Pancreas (tissue), 10 donors: Measurements from ENCODE around the gene SEZ6L. TPM values are rescaled to one million over a fixed set of nuclear protein-coding genes. Genes with fewer than 3 reads are reported as not detected.

Source experiments
- ATAC-seq, 4 donors: fragments of 200-7000 bp; cut with Tn5 transposase; one replicate each; pipeline versions ENCODE4 v1.8.0 to v1.9.1; 2020; ENCODE audit warnings: mild to moderate bottlenecking in 4 of 4, moderate library complexity in 4 of 4
- DNase-seq, 6 donors: peaks; one replicate each; pipeline ENCODE4 v3.0.0-alpha.2; 2020
- FAIRE-seq: peaks from 2 replicates; lab custom pipeline; 2012; peaks lifted over from hg19 to GRCh38; lab: Jason Lieb, UNC
- H3K27ac ChIP-seq, 4 donors: fragments of 200-600 bp; sonication (generic); 1 replicate in 3 of 4; 2 replicates in 1 of 4; pipeline versions ENCODE4 v1.5.0 to v1.8.0; 2020
- H3K27me3 ChIP-seq, 4 donors: fragments of 200-600 bp; one replicate each; pipeline ENCODE4 v1.8.0; 2021
- H3K36me3 ChIP-seq, 3 donors: fragments of 200-600 bp; sonication (generic) in 1 of 3; one replicate each; pipeline versions ENCODE4 v1.5.0 to v1.8.0; 2020 to 2021
- H3K4me1 ChIP-seq, 3 donors: fragments of 200-600 bp; one replicate each; pipeline ENCODE4 v1.8.0; 2021
- H3K4me3 ChIP-seq, 4 donors: fragments of 200-600 bp; sonication (generic) in 2 of 4; one replicate each; pipeline versions ENCODE4 v1.5.0 to v1.8.0; 2020 to 2021
- H3K9me3 ChIP-seq, 4 donors: fragments of 200-600 bp; one replicate each; pipeline ENCODE4 v1.8.0; 2021
- whole genome bisulfite sequencing, 2 donors: extraction: QIAGEN DNeasy Blood & Tissue Kit; methylation state at CpG; one replicate each; pipeline ENCODE4 v1.1.7; 2013; 5-methylcytosine and 5-hydroxymethylcytosine counted together
- intact Hi-C, 3 donors: fragments of 100-400 bp; cut with DNase I; formaldehyde crosslinking; loops; one replicate each; pipeline versions ENCODE4 v1.11.1 to v1.14.2; 2022
- polyA plus RNA-seq, 2 donors: library from polyadenylated mRNA; stranded (reverse); fragments of 200-250 nt; gene quantifications; one replicate each; pipeline ENCODE4 v1.2.3, GENCODE V29; 2013
- total RNA-seq, 6 donors: library from RNA; stranded (reverse); fragmentation: NEBNext Ultra II Directional in 4 of 6; extraction: Animal tissue kit (Norgen Biotek cat#: 25700) in 4 of 6; gene quantifications; one replicate each; pipeline versions ENCODE4 v1.2.1 to v1.2.4, GENCODE V29; 2021 to 2023
- TF ChIP-seq, protein P1 (sequence below), 4 donors: fragments of 200-600 bp; sonication (generic) in 3 of 4; IDR thresholded peaks; one replicate each; pipeline versions ENCODE4 v1.5.0 to v1.8.0; 2021; ENCODE audit warnings: antibody characterized with exemption in 4 of 4
- donor health status: healthy with polysubstance abuse.
- donor health status: DM: no; HTN: no; CAD: no; lungs with moderate emphysema.
- donor health status: DM: no; HTN: no; CAD: no.
- donor health status: control.
- donor health status: control.
- donor health status: Bipolar disorder and iron deficiency.
- donor health status: DM: yes; HTN: yes; CAD: no.
- donor health status: DM: no; HTN: no; CAD: no.
- donor health status: DM: no; HTN: no; CAD: no.
- donor health status: DM: yes; HTN: yes; CAD: no.

SEZ6L gene
- total and polyA plus RNA-seq, 8 donors = 0.32 to 6.6 (median 2.0) TPM

DNA sequence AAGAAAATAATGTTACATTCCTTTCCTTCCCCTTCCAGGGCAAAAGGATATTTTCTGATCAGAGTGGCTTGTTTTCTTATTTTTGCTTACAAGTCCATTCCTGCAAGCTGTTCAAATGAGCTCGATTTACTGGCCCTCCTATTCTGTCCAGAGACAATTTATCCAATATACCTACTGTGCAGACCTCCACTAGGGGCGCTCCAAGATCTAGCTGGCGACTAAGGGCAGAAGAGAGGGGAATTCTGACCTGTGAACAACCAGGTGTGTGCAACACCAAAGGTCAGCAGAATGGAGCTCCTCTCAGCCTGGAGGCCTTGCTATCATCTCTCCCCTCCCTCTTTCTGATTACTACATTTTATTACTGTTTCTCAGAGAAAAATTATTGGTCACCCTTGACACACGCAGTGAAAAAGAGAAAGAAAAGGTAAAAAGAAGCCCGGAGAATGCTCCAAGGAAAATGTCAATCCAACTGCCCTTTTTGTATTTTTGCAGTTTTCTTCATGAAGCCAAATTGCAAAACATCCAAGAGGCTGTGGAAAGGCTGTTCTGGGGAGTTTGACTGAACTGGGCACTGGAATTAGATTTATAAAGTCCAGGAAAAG is 3.2 kb downstream of the SEZ6L start:
- TF ChIP-seq, protein P1, sequence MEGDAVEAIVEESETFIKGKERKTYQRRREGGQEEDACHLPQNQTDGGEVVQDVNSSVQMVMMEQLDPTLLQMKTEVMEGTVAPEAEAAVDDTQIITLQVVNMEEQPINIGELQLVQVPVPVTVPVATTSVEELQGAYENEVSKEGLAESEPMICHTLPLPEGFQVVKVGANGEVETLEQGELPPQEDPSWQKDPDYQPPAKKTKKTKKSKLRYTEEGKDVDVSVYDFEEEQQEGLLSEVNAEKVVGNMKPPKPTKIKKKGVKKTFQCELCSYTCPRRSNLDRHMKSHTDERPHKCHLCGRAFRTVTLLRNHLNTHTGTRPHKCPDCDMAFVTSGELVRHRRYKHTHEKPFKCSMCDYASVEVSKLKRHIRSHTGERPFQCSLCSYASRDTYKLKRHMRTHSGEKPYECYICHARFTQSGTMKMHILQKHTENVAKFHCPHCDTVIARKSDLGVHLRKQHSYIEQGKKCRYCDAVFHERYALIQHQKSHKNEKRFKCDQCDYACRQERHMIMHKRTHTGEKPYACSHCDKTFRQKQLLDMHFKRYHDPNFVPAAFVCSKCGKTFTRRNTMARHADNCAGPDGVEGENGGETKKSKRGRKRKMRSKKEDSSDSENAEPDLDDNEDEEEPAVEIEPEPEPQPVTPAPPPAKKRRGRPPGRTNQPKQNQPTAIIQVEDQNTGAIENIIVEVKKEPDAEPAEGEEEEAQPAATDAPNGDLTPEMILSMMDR (IDR thresholded peaks at IDR 0.05) = peak in 3 of 4 donors; percentile 48 to 56 (median 48)
- Histone ChIP-seq H3K27me3 (peaks cover 0 to 6% (median 3%) of the 10 kb centered on the region in 4 donors), H3K4me3 (no peak overlapping the region), H3K9me3 (no peaks in the 10 kb centered on the region), H3K36me3 (no peaks in the 10 kb centered on the region), H3K27ac (no peak overlapping the region), H3K4me1 (no peaks in the 10 kb centered on the region)
- intact Hi-C loops = no loop called here
- FAIRE-seq (no peak), ATAC-seq (peak in 3 of 4 donors; percentile 68 to 84 (median 76)), DNase-seq (peak in 5 of 6 donors; percentile 34 to 64 (median 48))
- 34 to 37% methylated on average over 5 of the region's 5 CpGs for WGBS, 2 donors

DNA sequence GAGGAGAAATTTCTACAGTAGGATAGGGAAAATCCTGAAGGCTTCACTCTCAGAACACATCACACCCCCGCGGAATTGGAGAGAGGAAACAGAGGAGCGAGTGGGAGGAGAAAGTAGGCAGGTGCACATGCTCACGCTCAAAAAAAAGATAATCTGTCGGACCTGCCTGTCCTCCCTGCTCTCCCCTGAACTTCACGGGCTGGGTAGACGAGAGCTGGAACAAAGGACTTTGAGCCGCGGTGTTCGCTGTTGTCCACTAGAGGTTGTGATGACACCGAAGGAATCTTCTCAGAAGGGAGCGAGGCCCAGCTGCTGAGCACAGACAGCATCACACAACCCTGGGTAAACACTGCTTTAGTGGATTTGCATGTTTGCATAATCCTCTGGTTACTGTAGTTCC is 5.0 kb downstream of the SEZ6L start:
- DNase-seq (no peak), FAIRE-seq (no peak), ATAC-seq (peak in 2 of 4 donors; percentile 32 to 43)
- no peak overlapping the region for H3K4me3 ChIP-seq
- H3K27me3 ChIP-seq = peaks cover 0 to 6% (median 3%) of the 10 kb centered on the region in 4 donors
- TF ChIP-seq, protein P1 (IDR thresholded peaks at IDR 0.05) = no peak
- WGBS, 2 donors = 18% methylated on average over 12 of the region's 12 CpGs
- no peaks in the 10 kb centered on the region for H3K9me3 ChIP-seq
- intact Hi-C loops = no loop called here
- no peaks in the 10 kb centered on the region for H3K36me3 ChIP-seq
- no peak overlapping the region for H3K27ac ChIP-seq
- H3K4me1 ChIP-seq = no peaks in the 10 kb centered on the region

DNA sequence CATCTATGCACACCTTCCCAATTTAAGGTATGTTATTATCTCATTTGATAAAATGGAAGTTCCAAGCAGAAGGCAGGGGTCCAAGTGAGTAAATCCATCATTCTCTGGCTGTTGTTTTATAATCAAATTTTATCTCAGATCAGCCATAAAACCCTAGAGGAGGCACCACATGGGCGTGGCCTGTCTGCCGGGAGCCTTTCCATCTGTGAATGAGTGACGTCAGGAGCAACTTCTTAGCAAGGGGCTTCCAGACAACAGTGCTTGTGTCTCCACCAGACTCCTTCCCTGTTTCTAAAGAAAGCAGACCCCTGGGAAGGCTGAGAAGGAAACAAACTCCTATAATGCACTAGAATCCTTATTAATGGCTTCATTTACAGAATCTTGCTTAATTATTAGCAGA is 13.5 kb downstream of the SEZ6L start:
- H3K27ac ChIP-seq = no peak overlapping the region
- no peaks in the 10 kb centered on the region for H3K9me3 ChIP-seq
- TF ChIP-seq, protein P1 (IDR thresholded peaks at IDR 0.05) = no peak
- no peak overlapping the region for H3K4me3 ChIP-seq
- FAIRE-seq (no peak), ATAC-seq (no peak), DNase-seq (no peak)
- 24 to 25% methylated on average over 3 of the region's 3 CpGs for WGBS, 2 donors
- H3K36me3 ChIP-seq = no peaks in the 10 kb centered on the region
- no peaks in the 10 kb centered on the region for H3K4me1 ChIP-seq
- intact Hi-C loops = no loop called here
- no peaks in the 10 kb centered on the region for H3K27me3 ChIP-seq

DNA sequence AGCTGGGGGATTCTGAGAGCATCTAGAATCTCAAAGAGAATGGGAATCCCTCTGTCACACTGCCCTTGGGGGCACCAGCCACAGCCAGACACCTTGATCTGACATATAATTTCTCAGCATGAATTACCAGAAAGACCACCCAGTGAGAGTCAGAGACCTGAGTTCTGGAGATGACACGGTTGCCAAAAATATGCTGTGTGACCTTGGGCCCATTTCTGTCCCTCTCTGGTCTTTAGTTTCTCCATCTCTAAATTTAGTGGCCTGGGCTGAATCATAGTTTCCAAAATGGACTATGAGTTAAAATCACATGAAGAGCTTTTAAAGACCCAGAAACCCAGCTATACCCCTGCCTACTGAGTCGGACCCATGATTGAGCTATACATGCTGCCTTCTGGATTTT is 15.9 kb downstream of the SEZ6L start:
- Histone ChIP-seq H3K27me3 (no peaks in the 10 kb centered on the region), H3K36me3 (no peaks in the 10 kb centered on the region), H3K4me3 (no peak overlapping the region), H3K9me3 (no peaks in the 10 kb centered on the region), H3K4me1 (no peaks in the 10 kb centered on the region), H3K27ac (no peak overlapping the region)
- intact Hi-C loops = no loop called here
- no peak for FAIRE-seq
- TF ChIP-seq, protein P1 (IDR thresholded peaks at IDR 0.05) = no peak
- ATAC-seq = no peak
- DNase-seq = no peak
- 51 to 86% methylated on average over 2 of the region's 2 CpGs for WGBS, 2 donors

DNA sequence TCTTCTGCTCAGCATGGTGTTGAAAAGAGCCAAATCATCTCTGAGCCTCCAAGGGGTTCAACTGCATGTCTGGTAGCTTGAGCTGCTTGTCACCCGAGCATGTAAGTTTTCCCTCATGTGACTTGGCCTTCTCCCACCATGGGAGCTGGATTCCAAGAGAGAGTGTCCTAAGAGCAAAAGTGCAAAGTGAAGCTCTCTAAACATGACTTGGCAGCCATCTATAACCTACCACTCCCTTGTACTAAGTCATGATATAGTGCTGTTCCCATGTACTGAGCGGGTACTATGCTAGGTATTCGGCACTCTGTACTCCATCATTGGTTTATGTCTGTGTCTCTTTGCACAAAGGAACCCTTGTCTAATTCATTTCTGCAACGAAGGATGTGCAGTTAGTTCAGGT is 19.1 kb downstream of the SEZ6L start:
- TF ChIP-seq, protein P1 (IDR thresholded peaks at IDR 0.05) = no peak
- Histone ChIP-seq H3K4me1 (no peaks in the 10 kb centered on the region), H3K4me3 (no peak overlapping the region), H3K27ac (no peak overlapping the region), H3K27me3 (no peaks in the 10 kb centered on the region), H3K36me3 (no peaks in the 10 kb centered on the region), H3K9me3 (no peaks in the 10 kb centered on the region)
- intact Hi-C loops = no loop called here
- 47 to 60% methylated on average over 4 of the region's 4 CpGs for WGBS, 2 donors
- FAIRE-seq (no peak), DNase-seq (no peak), ATAC-seq (no peak)
